Stimulated activated CD4-positive, alpha-beta T cell treated with anti-CD3 and anti-CD28 coated beads, Interleukin-4, amount 100 ng/mL, for 4 hours (primary cell): ENCODE results near the gene EIF2B2.
A peak's percentile ranks its signal among the peaks of the same experiment; 100 is the strongest.

Experiments
- DNase-seq, 2 experiments: peaks; one replicate each; pipeline ENCODE4 v3.0.0-alpha.2; 2020

EIF2B2 gene

DNA sequence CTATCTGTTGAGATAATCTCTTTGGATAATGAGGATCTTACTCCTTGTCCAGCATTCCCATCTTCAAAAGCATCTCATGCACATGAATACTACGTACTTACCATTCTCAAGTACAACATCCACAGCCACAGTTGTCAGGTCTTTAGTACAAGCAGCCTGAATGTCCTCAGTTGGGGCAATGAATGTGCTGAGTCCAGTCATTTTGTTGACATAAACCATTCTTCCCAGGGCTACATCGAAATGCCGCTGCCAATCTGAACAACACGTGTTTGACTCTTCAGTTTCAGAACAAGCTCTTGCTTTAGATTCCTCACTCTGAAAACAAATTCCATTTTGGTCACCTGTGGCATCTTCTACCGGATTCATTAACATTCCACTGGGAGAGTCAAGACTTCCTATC lies 43.6 kb downstream of the EIF2B2 start:
- no peak for DNase-seq

DNA sequence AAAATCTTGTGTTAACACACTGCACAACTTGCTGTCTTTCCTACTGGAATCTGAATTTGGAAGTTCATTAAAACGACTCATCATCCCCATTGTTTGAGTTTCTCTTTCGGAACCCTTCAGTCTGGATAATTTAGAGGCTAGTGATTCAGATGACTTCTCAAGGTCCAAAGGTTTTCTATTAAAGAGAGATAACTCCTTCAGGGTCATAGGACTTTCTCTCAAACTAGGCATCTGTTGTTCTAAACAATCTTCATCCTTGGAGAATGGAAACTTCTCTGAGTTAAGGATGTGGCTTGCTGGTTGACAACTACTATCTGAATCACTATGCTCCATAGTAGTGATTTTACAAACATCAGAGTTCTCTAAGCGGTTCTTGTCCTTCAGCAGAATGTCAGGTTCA lies 44.2 kb downstream of the EIF2B2 start:
- DNase-seq, result no peak

DNA sequence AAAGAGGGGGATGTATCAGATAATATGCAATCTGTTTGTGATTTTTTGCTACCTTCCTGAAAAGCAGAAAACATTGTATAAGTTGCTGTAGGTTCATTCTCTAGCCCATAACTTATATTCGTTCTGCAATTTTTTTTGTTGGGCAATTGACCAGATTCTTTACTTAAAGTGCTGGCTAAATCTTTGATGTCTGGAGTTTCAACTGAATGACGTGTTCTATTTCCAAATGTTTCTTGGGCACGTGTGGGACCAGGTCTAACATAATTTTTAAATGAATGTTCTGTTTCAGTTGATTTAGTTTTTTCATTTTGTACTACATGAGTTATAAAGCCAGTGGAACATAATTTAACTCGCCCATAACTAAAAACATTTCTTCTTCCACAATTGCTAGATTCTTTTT lies 44.8 kb downstream of the EIF2B2 start:
- DNase-seq, result no peak

DNA sequence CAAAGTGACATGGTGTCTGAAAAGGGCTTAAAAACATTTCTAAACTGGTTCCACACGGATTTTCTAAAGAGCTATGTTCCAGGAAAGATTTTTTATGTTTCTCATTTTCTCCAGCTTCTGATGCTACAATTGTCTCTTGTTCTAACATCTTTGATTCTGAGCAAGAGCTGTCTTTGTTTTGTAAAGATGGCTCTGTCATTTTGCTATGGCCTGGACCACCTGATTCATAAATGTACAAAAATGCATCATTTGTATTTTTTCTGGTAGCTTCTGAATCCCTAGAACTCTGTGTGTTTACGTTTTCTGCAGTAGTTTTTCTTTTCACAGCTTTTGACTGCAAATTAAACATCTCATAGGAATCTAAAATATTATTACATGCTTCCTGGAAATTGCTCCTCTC lies 45.4 kb downstream of the EIF2B2 start:
- no peak for DNase-seq

DNA sequence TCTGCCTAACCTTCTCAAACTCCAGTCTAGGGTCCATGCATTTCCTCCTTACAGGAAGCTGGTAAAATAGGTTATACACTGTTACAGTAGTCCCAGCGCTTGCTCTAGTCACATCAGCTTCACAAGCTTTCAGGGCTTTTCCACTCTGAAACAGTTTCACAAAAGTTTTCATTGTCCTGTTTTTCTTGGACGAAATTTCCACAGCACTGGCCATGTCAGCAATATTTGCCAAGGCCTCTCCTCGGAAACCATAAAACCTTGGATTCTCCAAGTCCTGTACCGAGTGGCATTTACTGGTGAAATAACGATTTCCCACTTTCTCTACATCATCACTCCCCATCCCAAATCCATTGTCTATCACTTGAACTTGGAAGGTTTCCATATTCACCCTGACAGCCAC lies 46.4 kb downstream of the EIF2B2 start:
- DNase-seq, result no peak

DNA sequence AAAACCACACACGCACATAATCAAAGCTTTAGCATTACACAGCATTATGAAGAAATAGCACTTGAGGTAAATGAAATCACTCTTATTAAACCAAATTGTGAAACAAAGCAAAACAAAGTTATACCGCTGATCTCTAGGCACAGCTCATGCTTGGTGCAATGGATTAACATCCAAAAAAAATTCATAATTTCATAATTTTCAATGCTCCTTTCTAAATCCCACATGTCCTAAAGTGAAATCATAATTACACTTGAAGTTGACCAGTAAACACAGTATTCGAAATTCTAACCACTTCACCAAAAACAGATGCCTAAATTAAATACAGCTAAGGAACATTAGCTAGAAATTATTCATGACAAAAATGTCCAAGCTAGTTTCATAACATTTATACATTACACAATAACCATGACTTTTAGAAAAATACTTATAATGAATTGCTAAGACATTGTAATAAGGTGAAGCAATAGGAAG lies 47.0 kb downstream of the EIF2B2 start:
- DNase-seq, result no peak

DNA sequence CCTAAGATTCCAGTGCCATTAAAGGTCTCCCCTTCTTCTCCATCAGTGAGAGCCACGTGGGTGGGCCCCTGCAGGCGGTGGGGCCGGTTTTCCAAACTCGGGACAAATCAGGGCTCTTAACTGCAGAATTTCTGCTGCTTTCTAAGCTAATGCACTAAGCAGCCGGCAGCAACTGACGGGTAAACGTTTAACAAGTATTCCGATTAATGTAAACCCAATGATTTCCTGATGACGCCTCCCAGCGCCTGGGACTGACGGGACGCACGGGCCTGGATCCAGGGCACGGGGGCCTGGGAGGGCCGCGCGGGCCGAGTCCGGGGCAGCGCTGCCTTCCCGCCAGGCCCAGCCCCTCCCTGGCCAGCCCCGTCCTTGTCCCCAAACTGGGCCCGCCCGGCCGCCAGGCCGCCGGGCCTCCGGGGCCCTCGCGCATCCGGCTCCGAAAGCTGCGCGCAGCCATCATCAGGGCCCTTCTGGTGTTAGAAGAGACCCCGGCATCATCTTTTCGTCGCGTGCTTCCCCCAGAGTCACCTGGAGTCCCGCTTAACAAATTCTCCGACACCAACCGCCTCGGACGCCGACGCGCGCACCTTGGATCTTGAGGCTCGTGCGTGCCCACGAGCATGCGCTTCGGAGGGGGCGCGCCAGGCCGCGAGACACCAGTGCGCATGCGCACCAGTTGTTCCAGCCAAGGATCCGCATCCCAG lies 48.3 kb downstream of the EIF2B2 start, which contains the start of gene MLH3:
TSS of gene MLH3 (minus strand) at position 616 of the 704 bp plus-strand sequence. CDS start 1,812 bp downstream, outside the sequence.
- peak; percentile 76 to 78 for DNase-seq

DNA sequence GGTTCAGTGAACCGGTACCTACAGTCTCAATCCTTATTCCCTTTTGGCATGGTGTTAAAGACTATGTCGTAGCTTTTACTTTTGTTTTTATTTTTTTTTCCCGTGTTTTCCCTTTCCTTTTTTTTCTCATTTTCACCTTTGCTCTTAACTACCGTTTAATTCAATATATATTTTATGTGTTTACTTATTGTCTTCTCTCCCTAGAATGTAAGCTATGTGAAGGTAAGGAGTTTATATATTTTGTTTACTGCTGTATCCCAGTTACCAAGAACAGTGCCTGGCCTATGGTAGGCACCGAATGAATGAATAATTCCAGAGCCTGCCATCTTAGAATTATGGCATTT lies 48.8 kb downstream of the EIF2B2 start:
- DNase-seq, result no peak

DNA sequence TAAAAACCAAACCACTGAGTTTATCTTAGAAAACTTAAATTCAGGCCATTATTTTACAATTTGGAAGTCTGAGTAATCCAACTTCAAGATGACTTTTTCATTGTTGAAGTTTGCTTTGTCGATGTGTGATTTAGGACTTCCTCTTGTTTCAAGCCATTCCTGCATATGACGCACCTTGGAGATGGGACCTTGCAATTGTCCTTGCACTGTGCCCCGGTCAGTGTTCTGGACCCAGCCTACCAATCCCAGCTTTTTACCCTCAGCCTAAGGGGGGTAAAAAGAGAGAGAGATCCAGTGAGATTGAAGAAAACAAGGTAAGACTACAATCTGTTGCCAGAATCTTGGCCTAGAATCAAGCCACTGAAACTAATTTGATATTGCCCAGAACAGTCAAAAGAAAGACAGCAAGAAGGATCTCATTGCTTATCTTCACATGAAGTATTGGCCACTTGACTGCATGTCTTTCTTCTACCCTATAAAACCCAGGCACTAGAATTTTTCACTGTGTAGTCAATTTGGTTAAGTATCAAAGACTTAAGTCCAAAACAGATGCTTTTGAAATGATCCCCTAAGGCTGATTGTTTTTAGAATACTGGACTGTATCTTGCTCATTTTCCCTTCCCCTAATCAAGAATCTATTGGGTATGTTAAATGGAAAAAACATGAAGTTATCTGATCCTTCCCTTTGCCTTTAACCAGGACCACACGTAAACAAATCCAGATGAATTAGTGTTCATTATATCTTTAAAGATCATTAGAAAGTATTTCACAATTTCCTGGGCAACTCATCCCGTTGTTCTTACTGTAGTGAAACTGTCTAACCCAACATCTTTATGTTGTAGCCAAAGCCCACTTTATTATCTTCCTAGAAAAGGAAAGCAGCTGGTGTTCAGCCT lies 50.9 kb downstream of the EIF2B2 start:
- no peak for DNase-seq

DNA sequence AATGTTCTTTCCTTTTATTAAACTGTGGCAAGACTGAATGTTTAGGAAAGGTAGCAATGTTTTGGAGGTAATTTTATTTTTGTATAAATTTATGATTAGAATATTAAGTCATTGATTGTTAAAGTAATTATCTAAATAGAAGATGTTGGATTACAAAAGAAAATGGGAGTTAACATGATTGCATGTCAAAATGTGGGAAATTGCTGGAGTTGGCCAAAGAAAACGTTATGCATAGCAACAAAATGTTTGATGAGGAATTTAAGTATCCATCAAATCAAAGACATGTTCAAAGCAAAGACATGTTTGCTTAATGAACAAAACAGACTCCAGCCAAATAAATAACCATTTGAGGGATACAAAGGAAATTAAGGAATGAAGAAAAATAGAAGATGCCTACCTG lies 51.7 kb downstream of the EIF2B2 start:
- DNase-seq, result no peak

DNA sequence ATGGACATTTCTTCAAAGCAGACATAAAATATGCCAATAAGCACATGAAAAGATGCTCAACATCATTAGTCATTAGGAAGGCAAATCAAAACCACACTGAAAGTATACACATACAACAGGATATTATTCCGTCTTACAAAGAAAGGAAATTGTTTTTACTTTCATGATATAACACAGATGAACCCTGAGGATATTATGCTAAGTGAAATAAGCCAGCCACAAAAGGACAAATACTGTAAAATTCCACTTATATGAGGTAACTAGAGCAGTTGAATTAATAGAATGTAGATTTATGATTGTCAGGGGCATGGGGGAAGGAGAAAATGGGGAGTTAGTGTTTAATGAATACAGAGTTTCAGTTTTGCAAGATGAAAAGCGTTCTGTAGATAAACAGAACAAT lies 56.9 kb downstream of the EIF2B2 start:
- no peak for DNase-seq

DNA sequence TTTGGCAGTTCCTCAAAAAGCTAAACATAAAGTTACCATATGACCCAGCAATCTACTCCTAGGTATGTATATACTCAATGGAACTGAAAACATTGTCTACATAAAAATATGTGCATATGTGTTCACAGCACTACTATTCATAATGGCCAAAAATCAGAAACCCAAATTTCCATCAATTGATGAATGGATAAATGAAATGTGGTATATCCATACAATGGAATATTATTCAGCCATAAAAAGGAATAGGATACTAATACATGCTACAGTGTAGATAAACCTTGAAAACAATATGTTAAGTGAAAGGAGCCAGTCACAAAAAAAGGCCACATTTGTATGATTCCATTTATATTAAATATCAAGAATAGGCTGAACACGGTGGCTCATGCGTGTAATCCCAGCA lies 57.7 kb downstream of the EIF2B2 start:
- no peak for DNase-seq
